Measurements from ENCODE around the gene NXPH4.

- TF ChIP-seq, protein P1, sequence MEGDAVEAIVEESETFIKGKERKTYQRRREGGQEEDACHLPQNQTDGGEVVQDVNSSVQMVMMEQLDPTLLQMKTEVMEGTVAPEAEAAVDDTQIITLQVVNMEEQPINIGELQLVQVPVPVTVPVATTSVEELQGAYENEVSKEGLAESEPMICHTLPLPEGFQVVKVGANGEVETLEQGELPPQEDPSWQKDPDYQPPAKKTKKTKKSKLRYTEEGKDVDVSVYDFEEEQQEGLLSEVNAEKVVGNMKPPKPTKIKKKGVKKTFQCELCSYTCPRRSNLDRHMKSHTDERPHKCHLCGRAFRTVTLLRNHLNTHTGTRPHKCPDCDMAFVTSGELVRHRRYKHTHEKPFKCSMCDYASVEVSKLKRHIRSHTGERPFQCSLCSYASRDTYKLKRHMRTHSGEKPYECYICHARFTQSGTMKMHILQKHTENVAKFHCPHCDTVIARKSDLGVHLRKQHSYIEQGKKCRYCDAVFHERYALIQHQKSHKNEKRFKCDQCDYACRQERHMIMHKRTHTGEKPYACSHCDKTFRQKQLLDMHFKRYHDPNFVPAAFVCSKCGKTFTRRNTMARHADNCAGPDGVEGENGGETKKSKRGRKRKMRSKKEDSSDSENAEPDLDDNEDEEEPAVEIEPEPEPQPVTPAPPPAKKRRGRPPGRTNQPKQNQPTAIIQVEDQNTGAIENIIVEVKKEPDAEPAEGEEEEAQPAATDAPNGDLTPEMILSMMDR (IDR thresholded peaks at IDR 0.05; ENCODE audit: poor library complexity, severe bottlenecking): no peak
- TF ChIP-seq EZH2 (IDR thresholded peaks at IDR 0.05; ENCODE audit: borderline replicate concordance, insufficient read depth, low read length, poor library complexity, severe bottlenecking): no peak
- no peak for TF ChIP-seq MXI1 (conservative IDR thresholded peaks at IDR 0.05; ENCODE audit: poor library complexity, severe bottlenecking)
- TF ChIP-seq TAF1 (IDR thresholded peaks at IDR 0.05; ENCODE audit: low read depth): no peak
- no peak for TF ChIP-seq POLR2AphosphoS5 (IDR thresholded peaks at IDR 0.05)
- TF ChIP-seq RAD21 (conservative IDR thresholded peaks at IDR 0.05): no peak
- TF ChIP-seq, protein P2, sequence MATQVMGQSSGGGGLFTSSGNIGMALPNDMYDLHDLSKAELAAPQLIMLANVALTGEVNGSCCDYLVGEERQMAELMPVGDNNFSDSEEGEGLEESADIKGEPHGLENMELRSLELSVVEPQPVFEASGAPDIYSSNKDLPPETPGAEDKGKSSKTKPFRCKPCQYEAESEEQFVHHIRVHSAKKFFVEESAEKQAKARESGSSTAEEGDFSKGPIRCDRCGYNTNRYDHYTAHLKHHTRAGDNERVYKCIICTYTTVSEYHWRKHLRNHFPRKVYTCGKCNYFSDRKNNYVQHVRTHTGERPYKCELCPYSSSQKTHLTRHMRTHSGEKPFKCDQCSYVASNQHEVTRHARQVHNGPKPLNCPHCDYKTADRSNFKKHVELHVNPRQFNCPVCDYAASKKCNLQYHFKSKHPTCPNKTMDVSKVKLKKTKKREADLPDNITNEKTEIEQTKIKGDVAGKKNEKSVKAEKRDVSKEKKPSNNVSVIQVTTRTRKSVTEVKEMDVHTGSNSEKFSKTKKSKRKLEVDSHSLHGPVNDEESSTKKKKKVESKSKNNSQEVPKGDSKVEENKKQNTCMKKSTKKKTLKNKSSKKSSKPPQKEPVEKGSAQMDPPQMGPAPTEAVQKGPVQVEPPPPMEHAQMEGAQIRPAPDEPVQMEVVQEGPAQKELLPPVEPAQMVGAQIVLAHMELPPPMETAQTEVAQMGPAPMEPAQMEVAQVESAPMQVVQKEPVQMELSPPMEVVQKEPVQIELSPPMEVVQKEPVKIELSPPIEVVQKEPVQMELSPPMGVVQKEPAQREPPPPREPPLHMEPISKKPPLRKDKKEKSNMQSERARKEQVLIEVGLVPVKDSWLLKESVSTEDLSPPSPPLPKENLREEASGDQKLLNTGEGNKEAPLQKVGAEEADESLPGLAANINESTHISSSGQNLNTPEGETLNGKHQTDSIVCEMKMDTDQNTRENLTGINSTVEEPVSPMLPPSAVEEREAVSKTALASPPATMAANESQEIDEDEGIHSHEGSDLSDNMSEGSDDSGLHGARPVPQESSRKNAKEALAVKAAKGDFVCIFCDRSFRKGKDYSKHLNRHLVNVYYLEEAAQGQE (IDR thresholded peaks at IDR 0.05; ENCODE audit: borderline replicate concordance): no peak
- TF ChIP-seq EP300 (conservative IDR thresholded peaks at IDR 0.05; ENCODE audit: poor library complexity, severe bottlenecking): no peak
Measured at GRCh38 chr12:57173089-57173488, 43.5 kb upstream of the NXPH4 start.

All from neural cell (in vitro differentiated cells).